KOPT-K1 (cell line): ENCODE data around the gene GAS6.

Experiments used
- H3K27ac ChIP-seq: fragments of 200-600 bp; sonication (generic); 2 replicates; pipeline ENCODE4 v1.5.1; 2016; ENCODE audit warnings: antibody characterized with exemption, mild to moderate bottlenecking, low read depth, low read length; ENCODE audit not compliant: poor library complexity, severe bottlenecking
- H3K36me3 ChIP-seq: fragments of 200-600 bp; sonication (generic); 2 replicates; pipeline ENCODE4 v1.5.1; 2017; ENCODE audit warnings: antibody characterized with exemption, mild to moderate bottlenecking, low read length, moderate library complexity; ENCODE audit not compliant: insufficient read depth
- H3K9me3 ChIP-seq: fragments of 200-600 bp; sonication (generic); 2 replicates; pipeline ENCODE4 v1.5.1; 2017; ENCODE audit warnings: antibody characterized with exemption, low read length, mild to moderate bottlenecking; ENCODE audit not compliant: insufficient read depth, poor library complexity, severe bottlenecking

GAS6 gene

DNA sequence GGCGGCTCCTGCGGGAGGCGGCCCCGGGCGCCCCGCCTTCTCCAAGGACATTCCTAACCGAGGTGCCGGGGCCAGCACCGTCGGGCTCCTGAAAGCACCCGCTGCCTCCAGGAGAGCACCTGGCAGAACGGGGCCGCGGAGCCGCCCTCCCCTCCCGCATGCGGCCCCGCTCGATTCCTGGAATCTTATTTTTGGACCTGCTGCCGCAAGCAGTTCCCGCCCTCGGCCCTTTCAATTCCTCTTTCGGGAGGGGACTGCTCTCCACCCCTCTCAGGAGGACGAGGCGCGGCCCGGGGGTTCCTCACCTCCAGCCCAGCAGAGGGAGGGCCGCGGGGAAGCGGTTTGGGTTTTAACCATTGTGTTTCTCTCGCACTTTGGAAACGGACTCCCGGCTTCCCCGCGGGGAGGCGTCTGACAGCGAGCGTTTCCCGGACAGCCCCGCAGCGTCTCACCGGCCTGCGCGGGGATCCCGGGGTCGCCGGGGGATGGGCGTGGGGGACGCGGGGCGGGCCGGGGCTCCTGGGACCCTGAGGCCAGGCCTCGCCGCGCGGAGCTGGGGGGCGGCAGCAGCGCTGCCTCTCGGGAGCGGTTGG lies 849 bp downstream of the GAS6 start:
- H3K9me3 ChIP-seq: peaks cover 16% of the 10 kb centered on the region
- no peaks in the 10 kb centered on the region for H3K36me3 ChIP-seq
- no peak overlapping the region for H3K27ac ChIP-seq

DNA sequence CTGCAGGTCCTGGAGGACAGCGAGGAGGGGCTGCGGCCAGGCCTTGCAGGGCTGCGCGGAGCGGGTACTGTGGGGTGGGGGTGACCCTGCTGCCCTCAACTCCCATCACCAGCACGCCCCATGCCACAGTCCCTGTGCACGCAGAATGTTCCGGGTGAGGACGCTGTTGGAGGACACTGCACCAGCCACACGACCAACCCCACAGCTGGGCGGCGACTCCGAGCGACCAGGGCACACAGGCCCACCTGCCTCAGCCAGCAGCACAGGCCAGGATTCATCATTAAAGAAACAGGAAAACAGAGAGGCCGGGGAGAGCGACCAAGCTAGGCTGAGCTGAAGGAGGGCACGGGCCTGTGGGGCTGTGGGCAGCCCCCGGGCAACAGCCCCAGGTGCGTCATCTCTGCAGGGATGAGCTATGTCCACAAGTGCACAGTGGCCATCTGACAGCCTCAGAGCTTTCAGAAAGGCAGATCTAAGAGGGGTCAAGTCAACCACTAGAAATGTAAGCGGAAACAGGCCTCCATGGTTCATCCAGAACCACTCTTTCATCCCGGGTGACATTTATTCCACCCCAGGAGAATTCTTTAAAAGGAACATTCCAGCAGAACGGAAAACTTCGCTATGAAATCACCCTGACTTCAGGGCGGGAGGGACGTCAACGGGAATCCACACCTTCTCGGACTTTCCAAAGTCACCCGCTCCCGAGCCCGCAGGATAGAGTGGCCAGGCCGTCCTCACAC lies 1.5 kb downstream of the GAS6 start:
- H3K27ac ChIP-seq: no peak overlapping the region
- no peaks in the 10 kb centered on the region for H3K36me3 ChIP-seq
- peaks cover 11% of the 10 kb centered on the region for H3K9me3 ChIP-seq

DNA sequence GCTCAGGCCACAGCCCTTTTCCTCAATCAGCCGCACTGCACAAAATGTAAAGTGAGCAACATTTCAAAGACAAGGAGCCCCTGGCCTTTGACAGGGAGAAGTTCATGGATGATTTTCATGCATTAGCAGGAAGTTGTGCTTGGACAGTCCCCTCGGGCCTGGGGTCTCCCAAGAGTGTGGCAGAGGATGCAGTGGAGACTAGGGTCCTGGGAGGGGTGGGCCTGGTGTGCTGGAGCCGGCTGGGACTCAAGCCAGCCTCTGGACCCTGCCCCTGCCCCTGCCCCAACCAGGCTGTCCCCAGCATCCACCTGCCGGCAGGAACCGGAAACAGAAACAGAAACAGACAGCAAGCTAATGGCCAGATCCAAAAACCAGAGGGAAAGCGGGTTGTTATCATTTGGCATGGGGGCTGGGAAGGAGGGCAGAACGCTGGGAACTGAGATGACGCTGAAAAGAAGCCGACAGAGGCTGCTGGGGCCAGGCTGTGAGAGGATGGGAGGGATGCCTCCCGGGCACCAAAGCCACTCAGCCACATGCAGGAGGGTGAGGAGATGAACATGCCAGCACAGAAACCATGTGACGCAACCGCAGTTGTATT lies 2.3 kb downstream of the GAS6 start:
- Histone ChIP-seq H3K27ac (no peak overlapping the region), H3K36me3 (no peaks in the 10 kb centered on the region), H3K9me3 (peaks cover 11% of the 10 kb centered on the region)

DNA sequence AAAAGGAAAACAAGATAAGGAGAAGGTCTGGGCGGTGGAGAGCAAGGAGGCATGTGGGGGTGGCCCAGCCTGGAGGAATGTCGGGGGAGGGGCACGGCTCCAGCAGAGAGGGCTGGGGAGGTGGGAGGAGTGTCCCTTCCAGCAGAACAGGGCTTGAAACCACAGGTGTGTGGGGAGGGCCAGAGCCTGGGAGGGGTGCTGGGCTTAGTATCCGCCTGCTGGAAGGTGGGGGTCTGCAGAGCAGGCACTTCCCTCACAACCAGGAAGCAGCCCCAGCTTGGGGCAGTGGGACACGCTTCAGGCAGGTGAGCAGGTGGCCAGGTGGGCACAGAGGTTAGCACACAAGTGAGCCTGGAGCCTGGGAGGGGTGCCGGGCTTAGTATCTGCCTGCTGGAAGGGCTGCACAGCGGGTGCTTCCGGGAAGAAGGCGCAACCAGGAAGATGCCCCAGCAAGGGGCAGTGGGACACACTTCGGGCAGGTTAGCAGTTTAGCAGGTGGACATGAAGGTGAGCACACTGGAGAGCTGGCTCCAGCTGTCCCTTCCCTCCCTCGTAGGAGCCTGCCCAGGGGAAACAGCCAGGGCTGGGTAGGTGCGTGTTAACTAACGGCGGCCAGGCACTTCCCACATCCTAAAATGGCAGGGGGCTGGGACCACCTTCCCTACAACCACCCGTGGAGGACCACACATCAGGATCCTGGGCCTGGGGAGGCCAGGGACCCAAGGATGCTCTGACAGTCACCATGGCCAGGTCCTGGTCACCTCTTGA lies 3.0 kb downstream of the GAS6 start:
- H3K9me3 ChIP-seq: peaks cover 11% of the 10 kb centered on the region
- no peaks in the 10 kb centered on the region for H3K36me3 ChIP-seq
- H3K27ac ChIP-seq: no peak overlapping the region

DNA sequence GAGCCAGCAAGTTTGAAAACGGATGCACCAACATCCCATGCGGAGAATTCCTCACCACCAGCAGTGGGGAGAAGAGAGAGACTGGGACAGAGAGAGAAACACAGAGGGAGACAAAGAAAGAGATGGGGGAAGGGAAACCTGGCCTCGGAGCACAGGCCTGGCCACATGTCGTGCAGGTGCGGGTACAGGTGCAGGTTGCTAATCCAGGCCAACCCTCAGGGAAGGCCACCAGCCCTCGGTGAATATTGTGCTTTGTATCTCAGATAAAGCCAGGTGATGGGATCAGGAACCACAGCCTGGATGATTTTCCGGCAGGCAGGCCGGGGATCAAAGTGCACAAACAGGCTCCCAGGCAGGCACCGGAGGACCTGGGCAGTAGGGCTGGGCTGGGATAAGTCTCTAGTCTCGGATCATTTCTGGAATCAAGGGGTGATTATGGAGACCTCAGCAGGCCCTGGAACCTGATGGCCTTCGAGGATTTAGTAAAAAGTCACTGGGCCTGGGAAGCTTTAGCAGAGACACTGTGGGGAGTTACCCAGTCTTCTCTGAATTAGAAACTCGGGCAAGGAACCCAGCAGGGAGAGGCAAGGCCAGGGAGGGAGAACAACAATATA lies 3.7 kb downstream of the GAS6 start:
- H3K27ac ChIP-seq: no peak overlapping the region
- no peaks in the 10 kb centered on the region for H3K36me3 ChIP-seq
- peaks cover 11% of the 10 kb centered on the region for H3K9me3 ChIP-seq

DNA sequence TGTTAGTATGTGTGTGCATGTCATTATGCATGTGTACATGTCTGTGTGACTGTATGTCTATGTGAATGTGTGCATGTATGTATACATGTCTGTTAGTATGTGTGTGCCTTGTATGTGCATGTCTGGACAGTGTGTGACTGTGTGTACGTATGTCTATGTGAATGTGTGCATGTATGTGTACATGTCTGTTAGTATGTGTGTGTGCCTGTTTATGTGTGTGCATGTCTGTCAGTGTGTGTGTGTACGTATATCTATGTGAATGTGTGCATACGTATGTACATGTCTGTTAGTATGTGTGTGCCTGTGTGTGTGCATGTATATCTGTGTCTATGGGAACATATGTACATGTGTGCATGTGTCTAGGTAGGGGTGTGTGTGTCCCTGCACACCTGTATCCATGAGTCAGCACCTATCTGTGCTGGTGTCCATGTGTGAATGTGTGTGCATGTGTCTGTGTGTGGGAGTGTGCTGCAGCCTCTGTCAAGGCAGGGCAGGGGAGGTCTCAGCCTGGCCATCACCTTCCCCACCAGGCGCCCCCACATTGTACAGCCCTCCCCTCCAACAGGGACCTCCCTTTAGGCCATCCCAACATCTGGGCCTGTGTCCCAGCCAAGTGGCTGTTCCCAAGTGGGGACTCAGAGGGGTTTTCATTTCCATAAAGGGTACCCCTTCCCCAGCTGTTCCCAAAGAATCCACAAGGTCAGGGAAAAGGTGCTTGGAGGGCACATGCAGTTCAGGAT lies 4.4 kb downstream of the GAS6 start:
- Histone ChIP-seq H3K36me3 (no peaks in the 10 kb centered on the region), H3K9me3 (peaks cover 8% of the 10 kb centered on the region), H3K27ac (no peak overlapping the region)

DNA sequence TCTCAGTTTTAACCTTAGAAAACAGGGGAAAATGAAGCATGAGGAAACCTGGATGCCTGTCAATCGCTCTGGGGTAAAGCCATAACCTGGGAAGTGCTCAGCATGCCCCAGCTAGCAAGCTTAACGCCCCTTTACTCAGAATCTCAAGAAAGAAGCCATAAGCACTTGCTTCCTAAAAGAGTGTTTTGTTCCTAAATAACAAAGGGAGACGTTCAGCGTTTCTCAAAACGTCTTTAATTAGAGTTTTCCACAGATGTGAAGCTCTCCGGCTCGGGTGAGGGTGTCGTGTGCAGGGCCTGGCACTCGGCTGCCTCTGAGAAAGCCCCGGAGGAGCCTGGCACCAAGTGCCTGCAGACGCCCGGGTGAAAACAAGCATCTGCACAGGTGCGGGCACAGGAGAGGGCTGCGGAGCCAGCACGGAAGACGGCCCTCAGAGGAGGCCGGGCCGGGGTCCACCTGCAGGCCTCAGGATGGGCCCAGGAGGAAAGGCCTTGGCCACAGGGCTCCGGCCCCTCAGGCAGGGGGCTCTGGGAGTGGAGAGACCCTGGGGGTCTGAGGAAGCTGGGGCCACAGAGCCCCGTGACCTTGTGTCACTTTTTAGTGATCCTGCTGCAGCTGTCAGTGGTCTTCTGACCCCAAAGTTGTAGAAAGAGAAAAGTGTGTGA lies 6.2 kb downstream of the GAS6 start:
- H3K36me3 ChIP-seq: no peaks in the 10 kb centered on the region
- peaks cover 4% of the 10 kb centered on the region for H3K9me3 ChIP-seq
- no peak overlapping the region for H3K27ac ChIP-seq

DNA sequence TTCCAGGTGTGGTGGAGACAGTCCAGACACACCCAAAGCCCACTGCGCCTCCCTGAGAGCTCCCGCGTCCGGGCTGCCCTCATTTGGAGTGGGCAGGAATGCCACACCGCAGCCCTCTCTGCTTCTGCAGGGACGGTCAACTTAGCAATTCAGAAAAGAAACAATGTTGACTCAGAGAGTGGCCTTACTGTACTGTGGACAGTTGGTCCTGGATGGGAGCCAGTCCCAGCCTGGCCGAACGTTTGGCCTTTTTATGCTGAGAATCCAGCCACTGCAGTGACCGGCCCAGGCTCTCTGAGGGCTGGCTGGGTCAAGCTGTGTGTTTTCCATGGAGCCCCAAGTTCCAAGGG lies 7.2 kb downstream of the GAS6 start:
- Histone ChIP-seq H3K36me3 (no peaks in the 10 kb centered on the region), H3K27ac (no peak overlapping the region)

DNA sequence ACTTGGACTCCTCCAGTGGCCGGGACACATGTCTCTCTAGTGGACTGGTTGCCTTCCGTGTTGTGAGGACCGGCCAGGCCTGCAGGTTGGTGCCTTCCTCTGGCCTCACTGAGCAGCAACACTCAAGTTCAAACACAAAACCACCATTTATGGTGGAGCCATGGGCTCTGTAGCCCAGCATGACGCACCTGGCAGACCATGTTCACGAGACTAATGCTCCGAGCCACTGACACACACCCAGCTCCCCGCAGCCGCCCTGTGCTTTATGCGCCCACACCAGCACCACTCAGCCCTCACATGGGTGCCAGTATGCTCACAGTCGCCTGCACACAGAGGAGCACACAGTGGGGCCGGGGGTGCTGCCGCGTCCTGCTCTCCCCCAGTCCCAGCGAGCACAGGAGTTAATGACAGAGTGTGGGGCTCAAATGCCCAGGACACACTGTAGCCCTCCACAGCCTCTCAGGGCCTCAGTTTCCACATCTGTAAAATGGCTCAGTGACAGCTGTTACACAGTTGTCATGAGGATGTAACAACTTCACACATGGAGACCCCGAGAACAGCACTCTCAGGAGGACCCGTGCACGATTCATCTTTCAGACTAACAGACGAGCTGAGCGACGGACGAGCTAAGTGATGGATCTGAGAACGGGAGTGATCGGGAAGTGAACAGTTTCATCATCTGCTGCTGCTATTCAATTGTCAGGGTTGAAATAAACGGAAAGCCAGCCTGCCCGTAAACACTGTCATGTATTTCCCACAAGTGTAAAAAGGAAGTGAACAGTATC lies 7.8 kb downstream of the GAS6 start:
- Histone ChIP-seq H3K36me3 (no peaks in the 10 kb centered on the region), H3K27ac (no peak overlapping the region), H3K9me3 (peaks cover 4% of the 10 kb centered on the region)

More for the DNA sequence above, 7.2 kb downstream of the GAS6 start:
- peaks cover 4% of the 10 kb centered on the region for H3K9me3 ChIP-seq

DNA sequence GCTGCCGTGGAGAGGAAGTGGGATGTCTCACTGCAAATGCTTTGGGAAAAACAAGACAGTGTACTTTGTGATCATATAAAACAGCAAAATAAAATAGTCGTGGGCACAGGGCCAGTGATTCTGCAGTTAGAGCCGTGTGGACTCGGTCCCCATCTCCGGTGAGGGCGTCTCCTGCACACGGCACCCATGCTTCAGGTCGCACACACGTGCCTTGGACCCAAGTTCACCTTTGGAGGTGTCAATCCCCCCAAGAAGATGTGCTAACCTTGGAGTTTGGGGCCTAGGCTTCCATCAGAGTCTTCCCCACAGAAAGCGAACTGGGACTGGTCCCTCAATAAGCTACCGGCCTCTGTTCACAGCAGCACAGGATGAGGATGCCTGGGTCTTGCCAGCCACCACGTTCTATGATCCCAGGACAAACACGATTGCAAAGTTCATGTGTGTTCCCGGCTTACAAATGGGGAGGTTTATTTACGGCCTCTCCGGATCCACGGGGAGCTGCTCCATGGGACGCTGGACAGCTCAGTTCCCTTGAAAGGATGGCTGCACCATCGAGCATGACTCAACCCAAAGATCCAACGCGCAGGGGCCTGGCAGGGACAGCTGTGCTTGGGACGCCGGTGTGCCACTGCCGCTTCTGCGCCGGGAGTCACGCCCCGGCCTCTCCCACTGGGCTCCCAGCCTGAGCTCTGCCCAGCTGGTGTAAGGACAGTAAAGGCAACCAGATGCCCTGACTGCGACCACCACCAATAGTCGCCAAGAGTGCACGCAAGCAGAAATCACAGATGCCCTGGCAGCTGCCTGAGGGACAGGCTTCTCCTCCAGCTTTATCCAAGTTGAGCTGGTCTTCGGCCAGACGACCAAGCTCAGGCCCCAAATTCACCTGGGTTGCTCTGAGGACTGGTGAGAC lies 8.6 kb downstream of the GAS6 start:
- Histone ChIP-seq H3K27ac (peak overlapping the region; percentile 27), H3K9me3 (peaks cover 4% of the 10 kb centered on the region), H3K36me3 (no peaks in the 10 kb centered on the region)

DNA sequence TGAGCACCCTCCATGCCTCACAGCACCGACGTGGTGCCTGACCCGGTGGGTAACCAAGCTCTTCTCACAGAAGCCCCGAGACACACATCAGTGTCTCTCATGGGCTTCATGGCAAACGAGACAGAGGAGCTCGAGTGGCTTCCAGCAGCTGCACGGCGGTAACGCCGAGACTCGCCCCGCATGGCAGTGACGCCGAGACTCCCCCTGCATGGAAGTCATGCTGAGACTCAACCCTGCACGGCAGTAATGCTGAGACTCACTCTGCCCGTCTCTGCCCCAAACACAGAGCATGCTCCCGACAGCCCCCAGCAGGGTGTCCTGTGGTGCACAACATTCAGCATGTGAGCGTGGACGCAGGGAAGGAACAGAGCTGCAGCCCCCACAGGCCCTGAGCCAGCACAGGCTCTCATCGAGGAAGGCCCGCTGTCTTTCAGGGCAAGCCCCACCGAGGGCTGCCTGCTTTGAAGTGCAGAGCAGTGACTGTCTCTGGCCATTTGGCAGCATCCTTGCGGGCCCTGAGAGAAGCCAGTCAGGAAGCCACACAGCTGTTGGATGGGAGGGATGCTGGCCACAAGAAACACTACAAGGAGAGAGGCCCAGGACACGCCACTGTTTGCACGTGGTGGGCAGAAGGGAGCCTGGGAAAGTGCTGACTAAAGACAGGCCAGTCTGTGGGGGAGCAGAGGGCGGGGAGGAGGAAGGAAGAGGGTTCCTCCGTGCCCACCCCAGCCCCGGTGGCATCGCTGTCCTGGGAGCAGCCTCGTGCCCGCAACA lies 9.5 kb downstream of the GAS6 start:
- peak overlapping the region; percentile 27 for H3K27ac ChIP-seq

DNA sequence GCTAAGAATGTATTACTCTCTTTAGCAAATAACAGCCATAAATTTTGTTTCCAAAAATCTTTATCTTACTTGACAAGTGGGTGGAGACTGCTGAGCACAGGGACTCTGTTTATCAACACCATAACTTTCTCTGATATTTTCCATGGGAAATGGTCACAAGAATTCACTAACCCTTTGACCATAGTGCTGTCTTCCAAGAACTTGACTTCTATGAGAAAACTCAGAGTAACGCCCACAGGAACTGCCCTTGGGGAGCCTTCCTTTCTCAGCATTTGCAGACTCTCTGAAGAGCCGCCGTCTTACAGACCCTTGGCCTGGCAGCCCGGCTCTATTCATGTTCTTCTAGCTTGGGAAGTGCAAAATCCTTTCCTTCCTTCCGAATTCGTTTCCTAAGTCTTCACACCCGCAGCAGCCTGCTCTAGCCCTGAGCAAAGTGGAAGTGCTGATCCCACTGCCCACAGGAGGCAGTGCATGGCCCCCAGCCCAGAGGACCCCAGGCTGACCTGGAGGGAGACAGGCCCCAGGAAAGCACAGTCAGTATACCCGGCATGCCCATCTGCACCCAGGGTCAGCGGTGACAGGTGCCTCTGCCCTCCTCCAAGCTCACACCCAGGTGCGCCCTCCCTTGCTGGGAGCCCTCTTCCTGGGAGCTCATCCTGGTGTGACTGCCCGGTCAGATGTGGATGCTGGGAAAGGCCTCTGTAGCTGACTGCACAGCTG lies 10.2 kb downstream of the GAS6 start:
- Histone ChIP-seq H3K27ac (no peak overlapping the region), H3K36me3 (no peaks in the 10 kb centered on the region), H3K9me3 (peaks cover 2% of the 10 kb centered on the region)

More for the DNA sequence above, 9.5 kb downstream of the GAS6 start:
- H3K9me3 ChIP-seq: peaks cover 4% of the 10 kb centered on the region
- no peaks in the 10 kb centered on the region for H3K36me3 ChIP-seq
